GM19438 (cell line): Measurements from ENCODE around the gene RFWD3.
A peak's percentile ranks its signal among the peaks of the same experiment; 100 is the strongest.
"Not testable (repeated sequence)": the region's sequence is repeated elsewhere in the genome, so short reads cannot be mapped to it uniquely, and the experiment has no call there.

Experiments used
- ATAC-seq: cut with Tn5 transposase; IDR thresholded peaks from one replicate; pipeline ENCODE4 v1.9.1; 2021; ENCODE audit warnings: low read depth; ENCODE audit not compliant: unreplicated experiment

The RFWD3 gene

GRCh38 chr16:74666425-74667254, at the start of gene RFWD3:
TSS of gene RFWD3 (minus strand) at chr16:74666877. CDS start at chr16:74661449, 5,428 bp downstream.
- peak; percentile 100 for ATAC-seq

GRCh38 chr16:74716355-74716754, 49.7 kb upstream of the RFWD3 start:
- no peak for ATAC-seq

DNA sequence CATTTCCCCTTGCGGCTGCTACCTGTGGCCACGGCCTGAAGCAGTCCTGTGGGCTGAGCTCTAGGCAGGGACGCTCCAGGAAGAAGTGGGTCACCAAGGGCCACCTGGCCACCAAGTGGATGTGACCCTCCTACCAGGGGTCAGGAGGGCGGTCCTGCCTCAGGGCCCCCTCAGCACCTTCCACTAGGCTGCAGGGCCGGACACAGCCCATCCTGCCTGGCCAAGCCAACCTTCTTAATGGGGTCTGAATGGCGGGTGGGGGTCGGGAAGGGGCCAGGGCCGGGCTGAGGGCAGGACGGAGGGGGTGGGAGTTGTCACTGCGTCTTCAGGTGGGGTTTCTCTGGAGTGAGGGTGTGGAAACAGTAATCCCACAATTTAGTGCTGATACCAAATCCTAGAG, 47.2 kb upstream of the RFWD3 start:
- ATAC-seq, result no peak

DNA sequence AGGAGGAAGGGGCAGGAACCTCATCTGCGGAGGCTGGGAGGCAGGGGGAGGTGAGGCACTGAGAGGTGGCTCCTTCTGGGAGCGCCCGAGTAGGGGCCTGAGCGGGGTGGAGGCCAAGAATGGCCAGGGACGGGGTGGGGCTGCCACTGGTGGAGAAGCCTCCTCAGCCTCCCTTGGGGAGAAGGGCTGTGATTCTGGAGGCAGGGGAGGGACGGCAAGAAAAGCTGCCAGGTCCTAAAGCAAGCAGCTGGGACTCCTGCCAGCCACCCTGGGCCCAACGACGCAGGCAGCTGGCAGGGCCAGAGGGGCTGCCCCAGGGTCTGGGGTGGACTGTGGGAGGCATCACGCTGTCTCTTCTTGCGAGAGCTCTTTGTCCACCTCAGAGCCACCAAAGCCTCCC, 46.6 kb upstream of the RFWD3 start:
- no peak for ATAC-seq

DNA sequence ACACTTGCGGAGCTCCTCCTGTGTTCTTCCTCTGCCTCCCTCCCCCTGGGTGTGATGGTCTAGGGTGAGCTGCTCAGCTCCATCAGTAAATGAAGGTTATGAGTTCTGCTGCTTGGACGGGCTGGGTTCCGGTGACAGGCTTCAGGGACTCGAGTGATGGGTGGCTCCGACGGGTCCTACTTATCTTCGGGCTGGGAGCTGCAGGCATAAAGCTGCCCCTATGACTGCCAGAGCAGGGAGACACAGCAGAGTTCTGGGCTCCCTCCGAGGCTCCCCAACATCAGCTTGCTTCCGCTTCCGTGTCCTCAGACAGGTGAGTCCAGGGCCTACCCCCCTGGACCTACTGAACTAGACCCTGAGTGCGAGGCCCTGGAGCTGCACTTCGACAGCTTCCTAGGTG, 45.3 kb upstream of the RFWD3 start:
- no peak for ATAC-seq

DNA sequence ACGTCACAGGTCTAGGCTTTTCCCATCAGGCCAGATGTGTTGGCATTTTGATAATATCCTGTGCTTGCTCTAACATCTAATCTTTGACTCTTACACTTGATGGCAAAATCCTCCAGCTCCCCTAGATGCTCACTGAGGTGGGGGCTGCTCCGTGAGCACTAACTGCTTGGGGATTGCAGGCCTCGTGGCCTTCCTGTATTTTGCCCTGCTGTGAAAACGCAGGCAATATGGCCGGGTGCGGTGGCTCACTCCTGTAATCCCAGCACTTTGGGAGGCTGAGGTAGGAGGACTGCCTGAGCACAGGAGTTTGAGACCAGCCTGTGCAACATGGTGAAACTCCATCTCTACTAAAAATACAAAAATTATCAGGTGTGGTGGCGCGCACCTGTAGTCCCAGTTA, 43.7 kb upstream of the RFWD3 start:
- ATAC-seq, result no peak

GRCh38 chr16:74709441-74709877, 42.8 kb upstream of the RFWD3 start:
- no peak for ATAC-seq

GRCh38 chr16:74700438-74701225, 34.0 kb upstream of the RFWD3 start, which contains the start of gene MLKL:
TSS of gene MLKL (minus strand) at chr16:74700862. CDS start at chr16:74695757, 5,105 bp downstream.
- peak; percentile 51 for ATAC-seq

DNA sequence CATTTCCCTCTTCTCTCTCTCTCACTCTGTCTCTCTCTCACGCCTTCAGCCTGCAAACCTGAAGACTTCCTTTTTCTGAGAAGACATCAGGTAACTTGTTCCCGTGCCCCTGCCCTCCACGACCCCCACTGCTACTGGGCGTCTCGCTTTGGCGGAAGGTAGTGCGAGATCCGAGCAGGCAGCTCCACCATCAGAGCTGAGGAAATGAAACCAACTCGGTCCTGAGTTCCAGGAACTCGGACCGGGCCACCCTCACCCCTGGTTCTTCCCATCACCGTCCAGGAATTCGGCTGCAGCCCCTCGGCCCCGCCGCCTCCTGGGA, 33.4 kb upstream of the RFWD3 start:
- peak; percentile 22 for ATAC-seq

DNA sequence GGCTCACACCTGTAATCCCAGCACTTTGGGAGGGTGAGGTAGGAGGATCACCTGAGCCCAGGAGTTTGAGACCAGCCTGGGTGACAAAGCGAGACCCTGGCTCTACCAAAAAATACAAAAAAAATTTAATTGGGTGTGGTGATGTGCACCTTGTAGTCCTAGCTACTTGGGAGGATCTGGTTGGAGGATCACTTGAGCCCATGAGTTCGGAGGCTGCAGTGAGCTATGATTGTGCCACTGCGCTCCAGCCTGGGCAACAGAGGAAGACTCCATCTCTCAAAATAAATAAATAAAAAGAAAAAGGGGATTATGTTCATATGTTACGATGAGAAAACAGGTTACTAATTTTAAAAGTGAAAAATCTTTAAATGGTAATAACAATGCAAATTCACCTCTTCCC, 33.0 kb upstream of the RFWD3 start:
- no peak for ATAC-seq

- no peak for ATAC-seq
These were observed 31.5 kb upstream of the RFWD3 start for GRCh38 chr16:74698222-74698621.

GRCh38 chr16:74695450-74696422, 29.1 kb upstream of the RFWD3 start:
- peak; percentile 79 for ATAC-seq

DNA sequence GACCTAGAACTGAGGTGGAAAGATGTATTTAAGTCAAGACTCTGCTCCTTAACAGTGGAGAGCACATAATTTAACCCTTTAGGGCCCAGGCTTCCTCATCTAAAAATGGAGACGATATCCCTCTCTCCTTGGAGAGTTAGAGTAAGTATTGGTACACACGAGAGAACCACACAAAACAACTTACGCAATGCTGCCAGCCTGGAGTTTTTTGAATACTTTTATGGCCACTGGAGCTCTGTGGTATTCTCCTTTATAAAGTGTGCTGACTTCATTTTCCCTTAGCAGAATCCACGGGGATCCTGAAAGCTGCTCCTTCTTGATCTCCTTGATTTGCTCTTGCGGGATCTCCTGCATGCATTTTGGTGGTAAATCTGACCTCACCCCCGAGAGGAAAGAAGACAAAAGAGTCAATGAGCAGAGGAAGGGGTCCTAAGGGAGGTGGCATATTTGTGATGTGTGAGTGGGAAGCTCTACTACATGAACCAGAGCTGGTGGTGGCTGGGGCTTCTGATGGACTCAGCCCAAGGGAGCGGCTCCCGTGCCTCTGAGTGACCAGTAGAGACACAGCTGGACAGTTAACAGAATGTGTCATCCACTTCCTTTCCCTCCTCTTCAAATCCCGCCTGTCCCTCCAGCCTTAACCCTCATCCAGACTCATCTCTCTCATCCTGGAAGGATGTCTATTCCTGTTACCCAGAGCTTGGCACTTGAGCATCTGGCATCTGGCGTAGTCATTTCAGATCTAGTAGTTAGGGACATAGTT, 24.6 kb upstream of the RFWD3 start:
- no peak for ATAC-seq

DNA sequence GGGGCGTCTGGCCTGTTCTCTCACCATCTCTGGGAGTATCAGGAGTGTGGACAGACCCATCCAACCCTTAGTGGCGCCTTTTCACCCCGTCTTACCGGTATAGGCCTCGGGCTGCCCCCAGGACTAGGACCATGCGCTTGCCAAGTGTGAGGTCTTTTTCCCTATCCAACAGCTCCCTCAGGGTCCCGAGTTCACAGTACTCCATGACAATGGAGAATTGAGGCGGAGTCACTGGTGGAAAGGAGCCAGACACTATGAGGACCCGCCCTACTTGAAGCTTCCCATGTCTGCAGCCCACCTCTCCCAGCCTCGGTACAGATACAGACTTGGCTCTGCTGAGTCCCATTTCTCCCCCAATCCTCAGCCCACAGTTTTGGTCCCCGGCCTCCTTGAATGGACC, 15.9 kb upstream of the RFWD3 start:
- no peak for ATAC-seq

DNA sequence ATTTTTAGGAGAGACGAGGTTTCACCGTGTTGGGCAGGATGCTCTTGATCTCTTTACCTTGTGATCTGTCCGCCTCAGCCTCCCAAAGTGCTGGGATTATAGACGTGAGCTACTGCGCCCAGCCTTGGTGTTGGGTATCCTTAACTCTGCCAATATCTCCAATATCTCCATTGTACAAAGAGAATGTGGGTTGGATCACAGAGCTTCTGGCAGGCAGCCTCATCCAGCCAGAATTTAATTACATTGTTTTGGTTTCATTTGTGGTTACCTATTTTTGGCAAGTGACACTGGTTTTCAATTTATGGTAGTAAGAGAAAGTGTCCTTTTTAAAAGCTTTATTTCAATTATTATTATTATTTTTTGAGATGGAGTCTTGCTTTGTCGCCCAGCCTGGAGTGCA, 14.0 kb upstream of the RFWD3 start:
- no peak for ATAC-seq

DNA sequence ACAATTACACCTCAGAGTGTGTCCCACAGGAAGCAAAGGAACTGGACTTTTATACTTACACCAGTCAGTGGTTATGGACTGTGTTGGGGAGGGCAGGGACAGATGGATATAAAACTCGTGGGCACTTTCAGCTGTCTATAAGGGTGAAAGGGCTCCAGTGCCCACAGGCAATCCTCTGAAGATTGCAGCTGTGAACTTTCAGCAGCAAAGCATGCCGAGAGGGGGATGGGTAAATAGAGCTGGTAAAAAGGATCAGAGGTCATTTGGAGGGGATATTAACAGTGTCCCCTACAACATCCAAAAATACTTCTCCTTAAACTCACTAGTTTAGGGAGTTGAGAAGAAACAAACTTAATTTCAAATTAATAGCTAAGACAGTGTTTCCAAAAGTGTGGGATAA, 13.3 kb upstream of the RFWD3 start:
- ATAC-seq, result no peak

DNA sequence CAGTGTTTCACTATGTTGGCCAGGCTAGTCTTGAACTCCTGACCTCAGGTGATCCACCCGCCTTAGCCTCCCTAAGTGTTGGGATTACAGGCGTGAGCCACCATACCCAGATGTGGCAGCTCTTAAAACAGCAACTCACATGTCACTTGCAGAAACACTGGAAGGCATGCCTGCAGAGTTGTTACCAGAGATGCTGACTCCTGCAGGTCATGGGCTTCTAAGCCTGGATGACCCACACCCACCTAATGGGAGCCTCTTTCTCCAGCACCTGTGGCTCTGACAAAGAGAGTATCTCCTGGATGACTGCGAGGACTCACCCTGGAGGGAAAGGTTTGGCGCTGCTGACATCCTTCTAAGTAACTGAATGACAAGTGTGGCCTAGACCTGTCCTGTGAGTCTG, 11.2 kb upstream of the RFWD3 start:
- ATAC-seq, result no peak

GRCh38 chr16:74673876-74674275, 7.2 kb upstream of the RFWD3 start:
- no peak for ATAC-seq

DNA sequence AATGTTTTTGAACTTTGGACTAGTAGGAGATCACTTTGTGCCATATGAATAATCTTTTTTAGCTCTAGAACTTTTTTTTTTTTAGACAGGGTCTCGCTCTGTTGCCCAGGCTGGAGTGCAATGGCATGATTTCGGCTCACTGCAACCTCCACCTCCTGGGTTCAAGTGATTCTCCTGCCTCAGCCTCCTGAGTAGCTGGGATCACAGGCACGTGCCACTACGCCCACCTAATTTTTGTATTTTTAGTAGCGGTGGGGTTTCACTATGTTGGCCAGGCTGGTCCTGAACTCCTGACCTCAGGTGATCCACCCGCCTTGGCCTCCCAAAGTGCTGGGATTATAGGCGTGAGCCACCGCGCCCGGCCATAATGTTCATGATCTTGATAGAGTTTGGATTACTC, 2.2 kb upstream of the RFWD3 start:
- not testable (repeated sequence) for ATAC-seq

DNA sequence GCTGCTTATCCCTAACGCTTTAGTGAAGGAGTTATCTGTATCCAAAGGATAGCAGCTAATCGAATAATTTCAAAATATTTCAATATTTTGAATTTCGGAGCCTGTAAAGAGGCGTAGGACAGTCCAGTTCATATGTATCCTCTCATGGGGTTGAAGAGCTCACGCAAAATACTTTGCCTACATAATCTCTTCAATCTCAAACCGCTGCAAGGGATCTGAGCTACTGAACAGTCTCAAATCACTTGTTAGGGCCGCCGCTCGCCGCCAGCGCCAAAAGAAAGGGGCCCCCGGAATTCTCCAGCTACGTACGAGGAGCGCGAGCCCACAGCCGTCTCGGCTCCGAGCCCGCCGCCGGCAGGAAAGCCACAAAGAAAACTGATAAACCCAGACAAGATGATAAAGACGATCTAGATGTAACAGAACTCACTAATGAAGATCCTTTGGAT, 601 bp upstream of the RFWD3 start:
- no peak for ATAC-seq
